Vagina (tissue), 2 donors: ENCODE results near the gene SMCR8. TPM values are rescaled to one million over a fixed set of nuclear protein-coding genes. Genes with fewer than 3 reads are reported as not detected.
"Not testable (repeated sequence)": the region's sequence is repeated elsewhere in the genome, so short reads cannot be mapped to it uniquely, and the experiment has no call there.

Experiments
- DNase-seq, 2 donors: peaks; one replicate each; pipeline ENCODE4 v3.0.0-alpha.2; 2017; ENCODE audit errors: extremely low spot score in 2 of 2
- H3K27ac ChIP-seq: fragments of 200-600 bp; sonication (generic); one replicate; pipeline ENCODE4 v1.5.1; 2019
- H3K27me3 ChIP-seq: fragments of 200-600 bp; sonication (generic); one replicate; pipeline ENCODE4 v1.5.1; 2019
- H3K36me3 ChIP-seq, 2 donors: fragments of 200-600 bp; sonication (generic); one replicate each; pipeline ENCODE4 v1.5.1; 2017 to 2019
- H3K4me1 ChIP-seq: fragments of 200-600 bp; sonication (generic); one replicate; pipeline ENCODE4 v1.5.1; 2019
- H3K4me3 ChIP-seq, 2 donors: fragments of 200-600 bp; sonication (generic); 1 replicate in 1 of 2; 2 replicates in 1 of 2; pipeline ENCODE4 v1.5.1; 2016 to 2019
- H3K9me3 ChIP-seq: fragments of 200-600 bp; sonication (generic); one replicate; pipeline ENCODE4 v1.5.1; 2019
- CTCF ChIP-seq, 3 experiments: fragments of 450-650 bp in 2 of 3; fragments of 200-600 bp in 1 of 3; sonication (generic) in 1 of 3; IDR thresholded peaks; one replicate each; pipeline ENCODE4 v1.5.1; 2017 to 2019; ENCODE audit warnings: antibody characterized with exemption in 3 of 3, mild to moderate bottlenecking in 2 of 3, moderate library complexity in 2 of 3
- POLR2A ChIP-seq, 2 donors: fragments of 450-650 bp; IDR thresholded peaks; one replicate each; pipeline ENCODE4 v1.6.1; 2017; ENCODE audit warnings: antibody characterized with exemption in 2 of 2, mild to moderate bottlenecking in 2 of 2, moderate library complexity in 2 of 2
- POLR2AphosphoS5 ChIP-seq, 2 donors: sonication (generic); formaldehyde crosslinking; IDR thresholded peaks; one replicate each; pipeline ENCODE4 v1.9.0; 2017; ENCODE audit warnings: antibody characterized with exemption in 2 of 2, mild to moderate bottlenecking in 2 of 2, low read depth in 1 of 2; ENCODE audit not compliant: insufficient read depth in 1 of 2
- intact Hi-C: fragments of 100-400 bp; cut with DNase I; formaldehyde crosslinking; loops from one replicate; pipeline ENCODE4 v1.15.1; 2023
- total RNA-seq: library from RNA; depleted of rRNA; stranded (reverse); fragments of >200 nt; gene quantifications from one replicate; pipeline ENCODE4 v1.2.3, GENCODE V29; 2016

Gene SMCR8
- total RNA-seq, 1 donor from 2014 or later, result 11.0 TPM

- Histone ChIP-seq H3K36me3 (peaks cover 0 to 80% of the 10 kb centered on the region in 2 donors), H3K4me1 (no peaks in the 10 kb centered on the region), H3K4me3 (no peak overlapping the region), H3K9me3 (no peaks in the 10 kb centered on the region), H3K27me3 (no peaks in the 10 kb centered on the region), H3K27ac (no peak overlapping the region)
- no peak for TF ChIP-seq POLR2A (IDR thresholded peaks at IDR 0.05)
- no peak for TF ChIP-seq POLR2AphosphoS5 (IDR thresholded peaks at IDR 0.05; ENCODE audit: insufficient read depth in 1 of 2, low read depth in 1 of 2)
- intact Hi-C loops, result no loop called here
- DNase-seq, result no peak
Observed at GRCh38 chr17:18281788-18282187, 33.3 kb upstream of the SMCR8 start.

- H3K4me3 ChIP-seq, result no peak overlapping the region
- TF ChIP-seq CTCF (IDR thresholded peaks at IDR 0.05) (no peak), POLR2AphosphoS5 (IDR thresholded peaks at IDR 0.05; ENCODE audit: insufficient read depth in 1 of 2, low read depth in 1 of 2) (no peak), POLR2A (IDR thresholded peaks at IDR 0.05) (no peak)
- H3K36me3 ChIP-seq, result peaks cover 0 to 72% of the 10 kb centered on the region in 2 donors
- no peaks in the 10 kb centered on the region for H3K27me3 ChIP-seq
- intact Hi-C loops, result no loop called here
- no peaks in the 10 kb centered on the region for H3K4me1 ChIP-seq
- no peak for DNase-seq
- no peaks in the 10 kb centered on the region for H3K9me3 ChIP-seq
- H3K27ac ChIP-seq, result no peak overlapping the region
Observed at GRCh38 chr17:18285296-18285695, 29.8 kb upstream of the SMCR8 start.

- no peaks in the 10 kb centered on the region for H3K9me3 ChIP-seq
- DNase-seq, result no peak
- TF ChIP-seq CTCF (IDR thresholded peaks at IDR 0.05), result no peak
- no peak for TF ChIP-seq POLR2A (IDR thresholded peaks at IDR 0.05)
- TF ChIP-seq POLR2AphosphoS5 (IDR thresholded peaks at IDR 0.05; ENCODE audit: insufficient read depth in 1 of 2, low read depth in 1 of 2), result no peak
- H3K4me1 ChIP-seq, result no peaks in the 10 kb centered on the region
- no peaks in the 10 kb centered on the region for H3K27me3 ChIP-seq
- intact Hi-C loops, result no loop called here
- no peak overlapping the region for H3K27ac ChIP-seq
- peaks cover 0 to 72% of the 10 kb centered on the region in 2 donors for H3K36me3 ChIP-seq
- no peak overlapping the region for H3K4me3 ChIP-seq
Observed at GRCh38 chr17:18291718-18292540, 23.2 kb upstream of the SMCR8 start.

GRCh38 chr17:18298061-18298460 lies 17.0 kb upstream of the SMCR8 start:
- DNase-seq, H3K4me3 ChIP-seq, intact Hi-C loops, H3K27me3 ChIP-seq, H3K27ac ChIP-seq, H3K4me1 ChIP-seq, H3K9me3 ChIP-seq: not testable (repeated sequence)
- peaks cover 0 to 66% of the 10 kb centered on the region in 2 donors for H3K36me3 ChIP-seq

- Histone ChIP-seq H3K27ac (no peak overlapping the region), H3K4me3 (no peak overlapping the region), H3K4me1 (no peaks in the 10 kb centered on the region), H3K36me3 (peaks cover 0 to 75% of the 10 kb centered on the region in 2 donors), H3K9me3 (no peaks in the 10 kb centered on the region), H3K27me3 (no peaks in the 10 kb centered on the region)
- intact Hi-C loops, result no loop called here
- DNase-seq, result no peak
- TF ChIP-seq CTCF (IDR thresholded peaks at IDR 0.05) (no peak), POLR2AphosphoS5 (IDR thresholded peaks at IDR 0.05; ENCODE audit: insufficient read depth in 1 of 2, low read depth in 1 of 2) (no peak), POLR2A (IDR thresholded peaks at IDR 0.05) (no peak)
Observed at GRCh38 chr17:18300725-18301480, 14.2 kb upstream of the SMCR8 start.

GRCh38 chr17:18303206-18303605 lies 11.9 kb upstream of the SMCR8 start:
- H3K27me3 ChIP-seq, H3K9me3 ChIP-seq, H3K27ac ChIP-seq, H3K4me3 ChIP-seq, intact Hi-C loops, H3K4me1 ChIP-seq, DNase-seq: not testable (repeated sequence)
- H3K36me3 ChIP-seq, result peaks cover 0 to 91% of the 10 kb centered on the region in 2 donors
